Upper lobe of right lung (tissue), 1 donor: Measurements from ENCODE around the gene PUS3. TPM values are rescaled to one million over a fixed set of nuclear protein-coding genes. Genes with fewer than 3 reads are reported as not detected.
A peak's percentile ranks its signal among the peaks of the same experiment; 100 is the strongest.

Experiments
- ATAC-seq: fragments of 200-7000 bp; cut with Tn5 transposase; one replicate; pipeline ENCODE4 v1.9.1; 2020; ENCODE audit warnings: mild to moderate bottlenecking, moderate library complexity
- DNase-seq: peaks from one replicate; pipeline ENCODE4 v3.0.0-alpha.2; 2020
- H3K27ac ChIP-seq: fragments of 200-600 bp; one replicate; pipeline ENCODE4 v1.8.0; 2022
- H3K27me3 ChIP-seq: fragments of 200-600 bp; one replicate; pipeline ENCODE4 v1.8.0; 2022; ENCODE audit warnings: mild to moderate bottlenecking
- H3K36me3 ChIP-seq: fragments of 200-600 bp; one replicate; pipeline ENCODE4 v1.8.0; 2022
- H3K4me1 ChIP-seq: fragments of 200-600 bp; one replicate; pipeline ENCODE4 v1.8.0; 2022
- H3K4me3 ChIP-seq: fragments of 200-600 bp; one replicate; pipeline ENCODE4 v1.8.0; 2022; ENCODE audit warnings: mild to moderate bottlenecking
- H3K9me3 ChIP-seq: fragments of 200-600 bp; one replicate; pipeline ENCODE4 v1.8.0; 2022
- intact Hi-C: fragments of 100-400 bp; cut with DNase I; formaldehyde crosslinking; loops from one replicate; pipeline ENCODE4 v1.11.0; 2022
- total RNA-seq: library from RNA; stranded (reverse); fragmentation: NEBNext Ultra II Directional; extraction: Animal tissue kit (Norgen Biotek cat#: 25700); gene quantifications from one replicate; pipeline ENCODE4 v1.2.1, GENCODE V29; 2021
- TF ChIP-seq, protein P1 (sequence below): fragments of 200-600 bp; IDR thresholded peaks from one replicate; pipeline ENCODE4 v1.8.0; 2022; ENCODE audit warnings: antibody characterized with exemption
- donor health status: DM: no; HTN: yes; CAD: no; lungs with severe emphysema.

PUS3 gene
- total RNA-seq, 1 donor from 2014 or later = 11.1 TPM

DNA sequence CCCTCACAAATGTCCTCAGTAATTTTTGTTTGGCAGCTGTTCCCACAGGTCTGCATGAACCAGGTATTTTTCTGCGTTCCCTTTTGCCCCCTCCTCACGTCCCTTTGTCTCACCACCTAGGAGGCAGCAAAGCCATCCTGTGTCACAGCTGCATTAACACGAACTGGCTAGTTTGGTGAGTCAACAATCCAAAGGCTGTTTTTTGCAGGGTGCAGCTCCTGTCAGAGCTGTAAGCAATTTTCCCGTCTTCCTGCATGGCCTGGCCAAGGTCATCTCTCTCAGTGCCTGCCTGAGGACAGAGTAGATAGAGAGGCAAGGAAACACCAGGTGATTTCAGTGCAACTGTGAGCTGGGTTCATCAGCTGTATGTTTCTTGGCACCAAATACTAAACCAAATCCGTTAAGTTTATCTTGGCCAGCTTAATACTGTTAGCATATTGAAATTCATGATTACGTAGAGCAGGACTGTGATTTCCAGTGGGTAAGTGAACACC, 22.3 kb upstream of the PUS3 start:
- Histone ChIP-seq H3K9me3 (no peaks in the 10 kb centered on the region), H3K36me3 (no peaks in the 10 kb centered on the region), H3K4me3 (no peak overlapping the region), H3K27ac (no peak overlapping the region), H3K27me3 (no peaks in the 10 kb centered on the region), H3K4me1 (no peaks in the 10 kb centered on the region)
- no peak for DNase-seq
- ATAC-seq = no peak
- intact Hi-C loops = no loop called here
- TF ChIP-seq, protein P1, sequence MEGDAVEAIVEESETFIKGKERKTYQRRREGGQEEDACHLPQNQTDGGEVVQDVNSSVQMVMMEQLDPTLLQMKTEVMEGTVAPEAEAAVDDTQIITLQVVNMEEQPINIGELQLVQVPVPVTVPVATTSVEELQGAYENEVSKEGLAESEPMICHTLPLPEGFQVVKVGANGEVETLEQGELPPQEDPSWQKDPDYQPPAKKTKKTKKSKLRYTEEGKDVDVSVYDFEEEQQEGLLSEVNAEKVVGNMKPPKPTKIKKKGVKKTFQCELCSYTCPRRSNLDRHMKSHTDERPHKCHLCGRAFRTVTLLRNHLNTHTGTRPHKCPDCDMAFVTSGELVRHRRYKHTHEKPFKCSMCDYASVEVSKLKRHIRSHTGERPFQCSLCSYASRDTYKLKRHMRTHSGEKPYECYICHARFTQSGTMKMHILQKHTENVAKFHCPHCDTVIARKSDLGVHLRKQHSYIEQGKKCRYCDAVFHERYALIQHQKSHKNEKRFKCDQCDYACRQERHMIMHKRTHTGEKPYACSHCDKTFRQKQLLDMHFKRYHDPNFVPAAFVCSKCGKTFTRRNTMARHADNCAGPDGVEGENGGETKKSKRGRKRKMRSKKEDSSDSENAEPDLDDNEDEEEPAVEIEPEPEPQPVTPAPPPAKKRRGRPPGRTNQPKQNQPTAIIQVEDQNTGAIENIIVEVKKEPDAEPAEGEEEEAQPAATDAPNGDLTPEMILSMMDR = no peak

DNA sequence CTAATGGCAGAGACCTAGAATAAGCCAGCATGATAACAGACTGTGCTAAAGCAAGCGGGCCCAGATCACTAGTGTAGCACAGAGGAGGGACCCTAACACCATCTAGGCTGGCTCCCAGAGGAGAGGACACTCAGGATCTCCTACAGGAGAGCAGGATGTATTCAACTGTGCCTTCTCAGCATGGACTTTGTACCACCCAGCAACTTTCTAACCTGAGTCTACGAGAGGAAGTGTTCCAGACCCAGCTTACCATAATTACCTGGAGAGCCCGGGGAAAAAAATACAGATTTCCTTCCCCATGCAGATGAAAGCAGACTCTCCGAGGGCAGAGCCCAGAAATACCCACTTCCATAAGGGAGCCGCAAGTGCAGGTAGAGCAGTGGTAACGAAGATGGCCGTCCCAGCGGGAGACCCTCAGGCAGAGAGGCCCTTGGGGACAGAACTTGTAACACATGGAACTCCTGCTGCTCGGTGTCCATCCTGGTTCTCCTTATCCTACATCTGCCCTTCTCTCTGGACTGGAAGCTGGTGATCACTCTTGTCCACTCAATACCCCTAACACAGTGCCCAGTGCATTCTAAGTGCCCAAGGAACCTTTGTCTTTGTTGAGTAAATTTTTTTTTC, 21.5 kb upstream of the PUS3 start:
- no peak for ATAC-seq
- TF ChIP-seq, protein P1 = no peak

DNA sequence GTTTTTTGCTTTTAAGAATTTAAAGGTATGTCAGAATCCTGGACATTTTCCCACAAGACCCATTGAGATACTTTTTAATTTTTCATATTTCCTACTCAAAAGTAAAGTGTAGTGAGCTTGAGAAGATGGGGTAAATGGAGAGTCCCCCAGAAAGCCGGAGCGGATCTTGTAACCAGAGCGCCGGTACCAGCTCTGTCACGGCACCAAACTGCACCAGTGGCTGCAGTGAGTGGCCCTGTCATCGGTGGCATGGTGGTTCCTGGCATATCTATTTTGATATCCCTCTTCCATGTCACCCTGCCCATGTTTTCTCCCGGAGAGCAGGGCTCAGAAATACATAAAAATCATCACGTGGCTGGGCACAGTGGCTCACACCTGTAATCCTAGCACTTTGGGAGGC, 20.6 kb upstream of the PUS3 start:
- no peak for ATAC-seq
- TF ChIP-seq, protein P1 = no peak
- no peaks in the 10 kb centered on the region for H3K36me3 ChIP-seq
- H3K27ac ChIP-seq = no peak overlapping the region
- DNase-seq = peak; percentile 22
- intact Hi-C loops = loop anchor here (5.0 kb wide), 1 partner anchor 269 kb away; no protein-coding TSS in a partner anchor
- no peaks in the 10 kb centered on the region for H3K27me3 ChIP-seq
- H3K9me3 ChIP-seq = no peaks in the 10 kb centered on the region
- no peak overlapping the region for H3K4me3 ChIP-seq
- H3K4me1 ChIP-seq = no peaks in the 10 kb centered on the region

More for the DNA sequence above, 21.5 kb upstream of the PUS3 start:
- DNase-seq = peak; percentile 23
- Histone ChIP-seq H3K36me3 (no peaks in the 10 kb centered on the region), H3K27ac (no peak overlapping the region), H3K9me3 (no peaks in the 10 kb centered on the region), H3K27me3 (no peaks in the 10 kb centered on the region), H3K4me3 (no peak overlapping the region), H3K4me1 (no peaks in the 10 kb centered on the region)
- intact Hi-C loops = loop anchor here (5.0 kb wide), 1 partner anchor 268 kb away; no protein-coding TSS in a partner anchor

DNA sequence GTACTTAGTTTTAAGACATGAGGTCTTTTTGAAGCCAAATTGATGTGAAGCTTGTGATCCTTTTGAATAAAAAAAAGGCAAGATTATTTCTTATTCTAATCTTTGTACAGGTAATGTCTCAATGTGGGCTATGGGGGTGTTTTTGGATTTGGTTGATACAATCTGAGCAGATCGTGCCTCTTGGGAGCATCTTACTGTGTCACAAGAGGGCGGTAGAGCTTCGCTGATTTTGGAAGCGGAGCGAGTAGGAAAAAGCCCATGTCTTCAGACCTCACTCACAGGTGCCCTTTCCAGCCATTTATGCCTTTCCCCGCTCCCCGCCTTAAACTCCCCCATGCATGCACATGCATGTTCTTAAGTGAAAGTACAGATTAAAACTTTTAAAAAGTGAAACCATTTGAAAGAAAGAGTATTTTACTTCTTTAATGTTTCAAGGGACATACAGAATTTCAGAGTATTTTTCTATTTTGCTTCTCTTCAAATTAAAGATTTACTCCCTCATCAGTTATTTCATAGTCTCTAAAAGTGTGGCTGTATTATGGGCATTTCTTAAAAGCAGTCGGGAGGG, 20.1 kb upstream of the PUS3 start:
- peak; percentile 43 for DNase-seq
- ATAC-seq = peak; percentile 90
- intact Hi-C loops = loop anchor here (5.0 kb wide), 1 partner anchor 269 kb away; no protein-coding TSS in a partner anchor

DNA sequence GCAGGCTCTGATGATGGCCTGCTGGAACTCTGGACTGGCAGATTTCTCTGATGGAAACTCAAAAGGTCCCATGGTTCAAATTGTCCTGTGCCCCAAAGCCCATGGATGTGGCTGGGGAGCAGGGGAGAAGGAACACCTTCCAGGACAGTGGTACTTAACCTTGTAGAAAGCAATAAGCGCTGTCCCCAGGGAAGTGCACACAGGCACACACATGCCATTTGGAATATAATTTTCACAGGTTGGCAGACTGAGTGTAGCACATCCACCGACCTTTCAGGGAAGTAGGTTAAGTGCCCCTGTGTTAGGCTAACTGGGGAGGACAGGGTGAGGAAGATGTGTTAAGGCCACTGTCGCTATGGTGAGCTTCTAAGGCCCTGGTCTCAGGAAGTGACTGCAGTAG, 19.1 kb upstream of the PUS3 start:
- Histone ChIP-seq H3K27ac (no peak overlapping the region), H3K4me3 (no peak overlapping the region), H3K9me3 (no peaks in the 10 kb centered on the region), H3K36me3 (no peaks in the 10 kb centered on the region), H3K4me1 (no peaks in the 10 kb centered on the region), H3K27me3 (peaks cover 1% of the 10 kb centered on the region)
- TF ChIP-seq, protein P1 = no peak
- ATAC-seq = no peak
- peak; percentile 23 for DNase-seq
- intact Hi-C loops = loop anchor here (5.0 kb wide), 1 partner anchor 270 kb away; no protein-coding TSS in a partner anchor

More for the DNA sequence above, 20.1 kb upstream of the PUS3 start:
- TF ChIP-seq, protein P1 = peak; percentile 76
- Histone ChIP-seq H3K27ac (no peak overlapping the region), H3K27me3 (no peaks in the 10 kb centered on the region), H3K9me3 (no peaks in the 10 kb centered on the region), H3K4me3 (no peak overlapping the region), H3K36me3 (no peaks in the 10 kb centered on the region), H3K4me1 (no peaks in the 10 kb centered on the region)
